OCI-LY3 (cell line): ENCODE measurements around the gene CALD1.

ENCODE experiments used
- CTCF ChIP-seq: fragments of 200-600, 300-600 bp; sonication (generic); IDR thresholded peaks from 2 replicates; pipeline ENCODE4 v1.5.1; 2014; ENCODE audit warnings: antibody characterized with exemption, low read length, low read depth
- EZH2phosphoT487 ChIP-seq: fragments of 200-600 bp; shearing (Covaris generic); IDR thresholded peaks from 2 replicates; pipeline ENCODE4 v1.6.1; 2018; ENCODE audit warnings: antibody characterized with exemption, mixed run types, low read depth

DNA sequence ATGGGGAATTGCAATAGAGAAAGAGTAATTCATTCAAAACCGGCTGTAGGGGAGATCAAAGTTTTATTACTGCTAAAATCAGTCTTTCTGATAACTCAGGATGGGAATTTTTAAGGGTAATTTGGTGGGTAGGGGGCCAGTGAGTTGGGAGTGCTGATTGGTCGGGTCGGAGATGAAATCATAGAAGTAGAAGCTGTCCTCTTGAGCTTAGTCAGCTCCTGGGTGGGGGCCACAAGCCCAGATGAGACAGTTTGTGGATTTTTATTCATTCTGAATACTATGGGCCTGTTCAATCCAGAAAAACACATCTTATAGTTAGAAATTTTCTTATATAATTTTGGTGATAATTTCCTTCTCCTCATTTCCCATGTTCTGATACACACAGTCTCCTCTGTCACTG is 25.4 kb downstream of the CALD1 start:
- TF ChIP-seq CTCF (no peak), EZH2phosphoT487 (no peak)
